PC-3 (cell line): Measurements from ENCODE around the gene C19orf33.

Experiments used
- CTCF ChIP-seq: fragments of 300-600 bp; sonication (generic); conservative IDR thresholded peaks from 2 replicates; pipeline ENCODE4 v1.5.1; 2017; ENCODE audit warnings: antibody characterized with exemption, low read depth, mild to moderate bottlenecking, low read length
- EZH2 ChIP-seq: fragments of 300-600 bp; sonication (generic); IDR thresholded peaks from one replicate; pipeline ENCODE4 v1.6.1; 2017; ENCODE audit warnings: antibody characterized with exemption, mild to moderate bottlenecking, low read length; ENCODE audit not compliant: unreplicated experiment
- EZH2phosphoT487 ChIP-seq: fragments of 300-600 bp; sonication (generic); IDR thresholded peaks from 2 replicates; pipeline ENCODE4 v1.6.1; 2018; ENCODE audit warnings: mild to moderate bottlenecking, antibody characterized with exemption, low read length, borderline replicate concordance

DNA sequence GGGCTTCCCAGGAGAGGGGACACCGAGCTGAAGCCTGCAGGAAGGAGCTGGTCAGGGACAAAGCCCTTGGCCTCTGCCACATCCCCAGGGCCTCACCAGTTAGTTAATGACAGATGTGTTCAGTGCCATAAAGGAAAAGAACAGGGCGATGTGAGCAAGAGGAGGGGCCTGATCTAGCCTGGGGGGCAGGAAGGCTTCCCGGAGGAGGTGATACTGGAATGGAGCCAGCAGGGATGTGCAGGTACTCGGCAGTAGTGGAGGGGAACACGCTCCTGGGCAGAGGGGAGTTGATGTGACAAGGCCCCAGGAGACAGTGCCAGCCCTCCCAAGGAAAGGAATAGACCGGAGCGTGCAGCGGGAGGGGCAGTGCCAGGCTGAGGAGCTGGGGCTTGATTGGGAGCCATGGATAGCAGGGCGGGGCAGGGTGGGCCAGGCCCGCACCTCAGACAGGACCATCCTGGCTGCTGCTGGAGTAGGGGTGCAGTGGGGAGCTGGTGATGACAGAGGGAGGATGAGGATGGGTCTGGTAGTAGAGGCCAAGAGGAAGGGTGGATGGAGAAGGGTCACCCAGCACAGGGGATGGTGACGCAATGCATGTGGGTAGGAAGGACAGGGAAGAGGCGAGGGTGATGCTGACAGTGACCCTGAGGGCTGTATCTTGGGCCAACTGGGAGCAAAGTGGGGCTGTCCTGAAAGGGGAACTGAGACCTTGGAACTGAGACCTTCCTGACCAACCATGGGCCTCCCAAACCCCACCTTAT is 4.1 kb downstream of the C19orf33 start:
- TF ChIP-seq CTCF (no peak), EZH2 (no peak), EZH2phosphoT487 (no peak)
